Tibial artery (tissue), 4 donors: ENCODE data around the gene ALOX12.
"Not testable (repeated sequence)": the region's sequence is repeated elsewhere in the genome, so short reads cannot be mapped to it uniquely, and the experiment has no call there.

Experiments used
- DNase-seq, 2 donors: peaks; one replicate each; pipeline ENCODE4 v3.0.0-alpha.2; 2019
- H3K27ac ChIP-seq, 2 donors: fragments of 200-600 bp; sonication (generic) in 1 of 2; 1 replicate in 1 of 2; 2 replicates in 1 of 2; pipeline ENCODE4 v1.5.1; 2018 to 2019; ENCODE audit warnings: mild to moderate bottlenecking in 1 of 2
- H3K27me3 ChIP-seq, 2 donors: fragments of 200-600 bp; sonication (generic) in 1 of 2; one replicate each; pipeline versions ENCODE4 v1.5.1 to v1.6.0; 2016 to 2019
- H3K36me3 ChIP-seq, 3 donors: fragments of 200-600 bp; sonication (generic) in 2 of 3; one replicate each; pipeline ENCODE4 v1.5.1; 2016 to 2019; ENCODE audit warnings: mild to moderate bottlenecking in 2 of 3
- H3K4me1 ChIP-seq, 4 donors: fragments of 200-600 bp; sonication (generic) in 2 of 4; 1 replicate in 3 of 4; 2 replicates in 1 of 4; pipeline ENCODE4 v1.5.1; 2016 to 2019
- H3K4me3 ChIP-seq, 2 donors: fragments of 200-600 bp; sonication (generic) in 1 of 2; 1 replicate in 1 of 2; 2 replicates in 1 of 2; pipeline ENCODE4 v1.5.1; 2018 to 2019; ENCODE audit warnings: mild to moderate bottlenecking in 2 of 2
- H3K9me3 ChIP-seq, 3 donors: fragments of 200-600 bp; sonication (generic) in 1 of 3; one replicate each; pipeline ENCODE4 v1.5.1; 2016 to 2019
- CTCF ChIP-seq, 2 experiments: fragments of 200-600 bp in 1 of 2; fragments of 450-650 bp in 1 of 2; IDR thresholded peaks; one replicate each; pipeline ENCODE4 v1.5.1; 2017 to 2019; ENCODE audit warnings: antibody characterized with exemption in 2 of 2, mild to moderate bottlenecking in 1 of 2, moderate library complexity in 1 of 2
- intact Hi-C: fragments of 100-400 bp; cut with DNase I; formaldehyde crosslinking; loops from one replicate; pipeline ENCODE4 v1.15.0; 2023; ENCODE audit warnings: low total_unique reads

ALOX12 gene

GRCh38 chr17:6995500-6996255, at the start of gene ALOX12:
Gene ALOX12 (plus strand): TSS chr17:6996049. CDS start chr17:6996118, 69 bp downstream.
- intact Hi-C loops: no loop called here
- H3K4me3 ChIP-seq: peak within 1 kb of the TSS; percentile 30 to 39
- DNase-seq: no peak

GRCh38 chr17:6947745-6948144, 48.1 kb upstream of the ALOX12 start:
- intact Hi-C loops: no loop called here

More at GRCh38 chr17:6995500-6996255, at the start of gene ALOX12:
- H3K9me3 ChIP-seq: no peaks in the 10 kb centered on the region
- peaks cover 0 to 36% (median 33%) of the 10 kb centered on the region in 3 donors for H3K36me3 ChIP-seq
- no peak for TF ChIP-seq CTCF (IDR thresholded peaks at IDR 0.05)
- H3K27ac ChIP-seq: no peak within 1 kb of the TSS
- peaks cover 3 to 15% (median 13%) of the 10 kb centered on the region in 4 donors for H3K4me1 ChIP-seq
- H3K27me3 ChIP-seq: peaks cover 0 to 11% of the 10 kb centered on the region in 2 donors

GRCh38 chr17:6948562-6948961, 47.3 kb upstream of the ALOX12 start:
- Histone ChIP-seq H3K27me3 (no peaks in the 10 kb centered on the region), H3K36me3 (no peaks in the 10 kb centered on the region), H3K4me3 (no peak overlapping the region), H3K27ac (no peak overlapping the region), H3K4me1 (no peaks in the 10 kb centered on the region), H3K9me3 (no peaks in the 10 kb centered on the region)
- intact Hi-C loops: no loop called here
- TF ChIP-seq CTCF (IDR thresholded peaks at IDR 0.05): no peak
- DNase-seq: no peak

More at GRCh38 chr17:6947745-6948144, 48.1 kb upstream of the ALOX12 start:
- no peak overlapping the region for H3K27ac ChIP-seq
- H3K27me3 ChIP-seq: no peaks in the 10 kb centered on the region
- H3K4me3 ChIP-seq: no peak overlapping the region
- TF ChIP-seq CTCF (IDR thresholded peaks at IDR 0.05): no peak
- H3K36me3 ChIP-seq: no peaks in the 10 kb centered on the region
- H3K4me1 ChIP-seq: no peaks in the 10 kb centered on the region
- H3K9me3 ChIP-seq: no peaks in the 10 kb centered on the region
- no peak for DNase-seq

GRCh38 chr17:6948976-6949375, 46.9 kb upstream of the ALOX12 start:
- no peak for DNase-seq
- no peaks in the 10 kb centered on the region for H3K36me3 ChIP-seq
- no peak overlapping the region for H3K27ac ChIP-seq
- TF ChIP-seq CTCF (IDR thresholded peaks at IDR 0.05): no peak
- H3K27me3 ChIP-seq: no peaks in the 10 kb centered on the region
- no peak overlapping the region for H3K4me3 ChIP-seq
- no peaks in the 10 kb centered on the region for H3K9me3 ChIP-seq
- intact Hi-C loops: no loop called here
- no peaks in the 10 kb centered on the region for H3K4me1 ChIP-seq

- H3K4me1 ChIP-seq, H3K27ac ChIP-seq, H3K4me3 ChIP-seq, H3K36me3 ChIP-seq, intact Hi-C loops, H3K9me3 ChIP-seq, H3K27me3 ChIP-seq, DNase-seq: not testable (repeated sequence)
These were observed 44.9 kb upstream of the ALOX12 start for GRCh38 chr17:6950938-6951337.

GRCh38 chr17:6953689-6954088, 42.2 kb upstream of the ALOX12 start:
- Histone ChIP-seq H3K4me3 (no peak overlapping the region), H3K36me3 (no peaks in the 10 kb centered on the region), H3K27me3 (no peaks in the 10 kb centered on the region), H3K27ac (no peak overlapping the region), H3K4me1 (no peaks in the 10 kb centered on the region), H3K9me3 (no peaks in the 10 kb centered on the region)
- intact Hi-C loops: no loop called here
- no peak for TF ChIP-seq CTCF (IDR thresholded peaks at IDR 0.05)
- no peak for DNase-seq
